GM12892 (cell line): Measurements from ENCODE around the gene CD302.

Experiments used
- POLR2A ChIP-seq: IDR thresholded peaks from 2 replicates; pipeline ENCODE4 v1.6.1; 2011; ENCODE audit warnings: low read depth, low read length, control low read depth
- POLR2AphosphoS5 ChIP-seq: IDR thresholded peaks from 2 replicates; pipeline ENCODE4 v1.6.1; 2011; ENCODE audit warnings: low read depth, low read length, control low read depth
- TAF1 ChIP-seq: IDR thresholded peaks from 2 replicates; pipeline ENCODE4 v1.6.1; 2011; ENCODE audit warnings: low read depth, mild to moderate bottlenecking, control low read depth, low read length, borderline replicate concordance

DNA sequence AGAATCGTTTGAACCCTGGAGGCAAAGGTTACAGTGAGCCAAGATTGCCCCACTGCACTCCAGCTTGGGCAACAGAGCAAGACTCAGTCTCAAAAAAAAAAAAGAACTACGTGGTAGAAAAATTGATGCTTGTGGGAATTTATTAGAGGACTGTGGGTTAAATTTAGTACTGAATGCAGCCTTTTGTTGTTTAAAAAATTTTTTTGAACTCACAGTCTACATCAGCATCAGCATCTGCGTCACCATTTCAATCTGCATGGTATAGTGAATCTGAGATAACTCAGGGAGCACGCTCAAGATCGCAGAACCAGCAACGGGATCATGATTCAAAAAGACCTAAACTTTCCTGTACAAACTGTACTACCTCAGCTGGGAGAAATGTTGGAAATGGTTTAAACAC lies 55.2 kb downstream of the CD302 start:
- TF ChIP-seq POLR2AphosphoS5 (no peak), POLR2A (no peak), TAF1 (no peak)
